HS-27A (cell line): ENCODE data around the gene ABHD10.
"Not testable (repeated sequence)": the region's sequence is repeated elsewhere in the genome, so short reads cannot be mapped to it uniquely, and the experiment has no call there.

Source experiments
- DNase-seq: peaks from one replicate; pipeline ENCODE4 v3.0.0-alpha.2; 2012; ENCODE audit warnings: low read depth, missing footprints

ABHD10 gene

DNA sequence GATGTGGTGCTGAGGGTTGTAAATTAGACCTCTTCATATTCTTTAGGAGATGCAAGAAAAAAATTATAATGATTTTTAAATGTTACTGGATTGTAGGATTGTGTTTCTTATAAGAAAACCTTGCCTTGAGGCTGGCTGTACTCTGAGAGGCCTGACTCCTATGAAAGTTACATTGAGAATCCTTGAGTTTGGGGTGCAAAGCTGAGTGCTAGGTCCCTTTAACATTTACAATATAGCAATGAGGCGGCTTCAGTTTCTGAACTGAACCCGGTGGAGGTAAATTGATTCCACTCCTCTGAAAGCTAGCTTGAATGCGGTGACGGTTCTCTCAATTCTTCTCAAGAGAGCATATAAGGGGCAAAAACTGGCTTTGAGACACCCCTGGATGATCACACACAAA lies 55.6 kb downstream of the ABHD10 start, which contains the start of gene TMPRSS7:
Gene TMPRSS7, plus strand, starts transcription at position 301 of the 400 bp plus-strand sequence. CDS start 110 bp downstream, outside the sequence.
- no peak for DNase-seq

DNA sequence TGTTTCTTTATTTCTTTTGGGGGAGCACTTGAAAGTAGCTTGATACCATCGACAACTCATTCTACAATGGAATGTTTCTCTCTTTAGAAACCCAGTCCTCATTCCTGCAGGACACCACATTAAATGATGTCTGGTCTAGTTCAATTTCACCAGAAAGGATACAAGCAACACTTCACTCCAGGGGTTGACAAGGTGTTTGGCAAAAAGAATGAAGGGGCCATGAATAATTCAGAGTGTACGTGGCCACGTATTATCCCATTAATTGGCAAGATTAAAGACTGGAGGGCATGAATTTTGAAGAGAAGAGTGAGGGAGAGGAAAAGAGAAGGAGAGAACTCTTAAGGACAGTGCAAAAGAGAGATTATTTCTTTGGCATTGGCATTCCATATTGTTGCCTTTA lies 56.4 kb downstream of the ABHD10 start:
- DNase-seq = no peak

DNA sequence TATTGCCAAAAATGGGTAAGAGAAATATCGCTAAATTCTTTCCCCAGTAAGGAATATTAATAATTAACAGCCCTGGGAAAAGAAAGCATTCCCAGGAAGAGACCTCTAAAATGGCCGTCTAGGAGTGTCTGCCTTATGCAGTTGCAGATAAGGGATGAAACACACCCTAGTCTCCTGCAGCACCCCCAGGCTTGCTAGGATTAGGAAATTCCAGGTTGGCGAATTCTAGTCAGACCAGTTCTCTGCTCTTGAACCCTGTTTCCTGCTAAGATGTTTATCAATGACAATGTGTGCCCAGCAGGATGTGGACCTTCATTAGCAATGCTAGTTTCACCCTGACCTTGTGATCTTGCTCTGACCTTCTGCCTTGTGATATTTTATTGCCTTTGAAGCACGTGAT lies 58.4 kb downstream of the ABHD10 start:
- DNase-seq = not testable (repeated sequence)

DNA sequence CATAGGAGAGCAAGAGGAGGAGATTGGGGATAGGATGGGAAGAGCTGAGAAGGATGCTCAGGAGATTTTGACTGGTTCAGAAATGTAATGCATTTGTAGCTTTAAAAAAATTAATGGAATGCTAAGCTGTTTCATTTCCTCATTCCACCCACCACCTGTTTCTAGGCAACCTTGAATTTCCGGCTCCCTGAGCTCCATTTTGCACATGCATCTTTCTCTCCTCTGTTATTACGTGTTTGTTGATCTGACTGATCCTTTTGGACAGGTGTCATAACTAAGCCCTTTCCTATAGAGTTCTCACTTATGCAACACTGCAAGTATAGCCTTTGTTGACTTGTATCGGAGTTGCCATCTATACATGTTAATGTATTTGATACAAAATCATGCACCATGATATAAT lies 60.0 kb downstream of the ABHD10 start:
- no peak for DNase-seq

DNA sequence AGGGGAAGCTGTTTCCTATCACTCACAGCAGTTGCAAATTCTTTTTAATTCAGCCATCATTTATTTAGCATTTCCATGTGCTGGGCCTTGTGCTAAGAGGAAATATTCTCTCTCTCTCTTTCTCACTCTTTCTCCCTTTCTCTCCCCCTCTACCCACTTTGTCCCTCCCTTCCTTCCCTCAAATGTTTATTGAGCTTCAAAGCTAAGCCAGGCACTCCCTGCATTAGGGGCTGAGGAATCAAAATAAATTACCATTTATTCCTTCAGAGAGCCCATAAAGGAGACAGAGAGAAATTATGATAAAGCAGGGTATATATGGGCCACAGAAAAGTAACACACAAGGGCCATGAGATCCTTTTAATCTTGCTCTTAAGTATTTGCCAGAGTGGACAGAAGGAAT lies 62.5 kb downstream of the ABHD10 start:
- no peak for DNase-seq

DNA sequence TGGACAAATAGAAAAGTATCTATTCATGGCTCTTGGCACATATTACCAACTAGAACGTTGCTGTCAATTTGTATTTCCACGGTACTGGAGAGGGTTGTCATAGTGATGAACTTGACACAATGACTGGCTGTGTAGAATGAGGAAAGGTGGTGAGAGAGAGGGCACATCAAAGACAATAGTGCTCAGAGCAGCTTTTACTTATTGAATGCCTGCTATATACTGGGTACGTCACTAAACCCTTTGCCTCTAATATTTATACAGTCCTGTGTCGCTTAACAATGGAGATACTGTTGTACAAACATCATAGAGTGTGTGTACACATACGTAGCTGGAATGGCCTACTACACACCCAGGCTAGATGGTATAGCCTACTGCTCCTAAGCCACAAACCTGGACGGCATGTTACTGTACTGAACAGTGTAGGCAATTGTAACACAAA lies 64.0 kb downstream of the ABHD10 start:
- no peak for DNase-seq
